GM12878 (cell line): ENCODE results near the gene PATJ.

Source experiments
- CTCF ChIP-seq, 3 experiments: IDR thresholded peaks in 2 of 3; conservative IDR thresholded peaks in 1 of 3; 2 replicates each; pipeline ENCODE4 v1.5.1; 2011; ENCODE audit warnings: low read depth in 3 of 3, low read length in 3 of 3, mild to moderate bottlenecking in 3 of 3, control low read depth in 2 of 3, moderate library complexity in 2 of 3, inconsistent platforms in 1 of 3, mixed read lengths in 1 of 3; ENCODE audit not compliant: control insufficient read depth in 2 of 3, insufficient read depth in 1 of 3; ENCODE audit errors: extremely low read depth in 1 of 3
- JUND ChIP-seq: IDR thresholded peaks from 2 replicates; pipeline ENCODE4 v1.6.1; 2012; ENCODE audit warnings: low read depth, mild to moderate bottlenecking, low read length, improper control_type of control experiment, moderate library complexity
- POLR2AphosphoS5 ChIP-seq: IDR thresholded peaks from 2 replicates; pipeline ENCODE4 v1.6.1; 2011; ENCODE audit warnings: mild to moderate bottlenecking, low read length, inconsistent platforms
- ZNF592 ChIP-seq: fragments of 450-650 bp; IDR thresholded peaks from 2 replicates; pipeline ENCODE4 v1.6.1; 2017; ENCODE audit warnings: mild to moderate bottlenecking, moderate library complexity

- no peak for TF ChIP-seq CTCF (IDR thresholded peaks at IDR 0.05 in 2 of 3, conservative IDR thresholded peaks at IDR 0.05 in 1 of 3; ENCODE audit: control insufficient read depth in 2 of 3, extremely low read depth in 1 of 3, insufficient read depth in 1 of 3, low read depth in 3 of 3, low read length in 3 of 3)
- TF ChIP-seq ZNF592: no peak
- no peak for TF ChIP-seq JUND
- TF ChIP-seq POLR2AphosphoS5: no peak
These were observed 234.3 kb downstream of the PATJ start for GRCh38 chr1:61976566-61976965.
